ENCODE measurements around the gene SH2D1B. TPM values are rescaled to one million over a fixed set of nuclear protein-coding genes. Genes with fewer than 3 reads are reported as not detected.

The SH2D1B gene
- total and polyA plus RNA-seq, 2 donors (not counting 3 experiments of a cell fraction or from before 2014, with no cell fraction given), result not detected

DNA sequence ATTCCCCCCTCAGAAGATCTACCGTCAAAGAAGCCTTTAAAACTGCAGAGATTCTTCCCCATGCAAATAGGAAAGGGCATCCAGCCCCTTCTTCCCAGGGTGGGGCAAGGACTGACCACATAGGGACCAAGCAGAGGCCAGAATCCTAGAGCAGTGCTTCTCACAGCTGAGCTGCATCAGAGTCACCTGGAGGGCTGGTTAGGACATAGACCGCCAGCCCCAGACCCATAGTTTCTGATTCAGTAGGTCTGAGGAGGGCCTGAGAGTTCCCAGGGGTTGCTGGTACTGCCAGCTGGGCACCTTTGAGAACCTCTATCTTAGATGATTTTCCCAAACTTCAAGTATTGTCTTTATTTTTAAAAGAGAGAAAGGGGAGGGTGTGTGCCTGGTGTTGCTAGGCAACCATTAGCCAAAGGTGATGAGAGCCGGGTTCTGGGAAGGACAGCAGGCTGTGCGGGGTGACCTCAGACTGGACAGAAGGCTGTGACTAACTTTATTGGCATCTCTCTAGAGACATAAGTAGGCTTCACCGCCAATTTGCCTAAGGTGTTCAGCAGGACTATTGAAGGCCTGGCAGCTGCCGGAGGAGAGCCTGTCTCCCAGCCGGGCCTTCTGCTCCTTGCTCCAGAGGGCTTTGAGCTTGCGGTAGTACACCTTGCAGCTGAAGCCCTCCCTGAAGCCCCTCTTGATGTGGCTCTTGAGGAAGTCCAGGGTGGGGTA is 38.2 kb downstream of the SH2D1B start:
- BruUV-seq (replicated peaks), result no TSS peak
- Histone ChIP-seq H3K9me3 (replicated peaks; ENCODE audit: control insufficient read depth, insufficient read depth, low read length) (no peaks in the 10 kb centered on the region), H3K9ac (replicated peaks; ENCODE audit: extremely low read depth, insufficient read depth, low read length) (no peak overlapping the region), H4K20me1 (replicated peaks; ENCODE audit: control insufficient read depth, extremely low read depth, insufficient read depth, low read length) (no peaks in the 10 kb centered on the region), H3K4me3 (replicated peaks in 1 of 3; ENCODE audit: insufficient read depth in 1 of 3, low read depth in 1 of 3, low read length in 3 of 3) (no peak overlapping the region), H3K79me2 (ENCODE audit: control insufficient read depth, insufficient read depth, low read length) (no peaks in the 10 kb centered on the region), H2AFZ (ENCODE audit: low read depth, low read length) (no peak overlapping the region), H3K9me1 (replicated peaks; ENCODE audit: control insufficient read depth, extremely low read depth, insufficient read depth, low read length) (no peaks in the 10 kb centered on the region), H3K27ac (ENCODE audit: insufficient read depth, low read depth, low read length) (no peak overlapping the region), H3K4me1 (ENCODE audit: control insufficient read depth, extremely low read depth, insufficient read depth, low read length) (no peaks in the 10 kb centered on the region), H3K4me2 (ENCODE audit: insufficient read depth, low read length) (no peak overlapping the region), H3K36me3 (ENCODE audit: control insufficient read depth in 2 of 2, extremely low read depth in 1 of 2, insufficient read depth in 2 of 2, low read length in 2 of 2) (no peaks in the 10 kb centered on the region), H3K27me3 (ENCODE audit: control insufficient read depth in 2 of 2, insufficient read depth in 2 of 2, low read length in 2 of 2) (no peaks in the 10 kb centered on the region)
- POLR2A ChIA-PET, result no interaction called here
- TF ChIP-seq, protein P1, sequence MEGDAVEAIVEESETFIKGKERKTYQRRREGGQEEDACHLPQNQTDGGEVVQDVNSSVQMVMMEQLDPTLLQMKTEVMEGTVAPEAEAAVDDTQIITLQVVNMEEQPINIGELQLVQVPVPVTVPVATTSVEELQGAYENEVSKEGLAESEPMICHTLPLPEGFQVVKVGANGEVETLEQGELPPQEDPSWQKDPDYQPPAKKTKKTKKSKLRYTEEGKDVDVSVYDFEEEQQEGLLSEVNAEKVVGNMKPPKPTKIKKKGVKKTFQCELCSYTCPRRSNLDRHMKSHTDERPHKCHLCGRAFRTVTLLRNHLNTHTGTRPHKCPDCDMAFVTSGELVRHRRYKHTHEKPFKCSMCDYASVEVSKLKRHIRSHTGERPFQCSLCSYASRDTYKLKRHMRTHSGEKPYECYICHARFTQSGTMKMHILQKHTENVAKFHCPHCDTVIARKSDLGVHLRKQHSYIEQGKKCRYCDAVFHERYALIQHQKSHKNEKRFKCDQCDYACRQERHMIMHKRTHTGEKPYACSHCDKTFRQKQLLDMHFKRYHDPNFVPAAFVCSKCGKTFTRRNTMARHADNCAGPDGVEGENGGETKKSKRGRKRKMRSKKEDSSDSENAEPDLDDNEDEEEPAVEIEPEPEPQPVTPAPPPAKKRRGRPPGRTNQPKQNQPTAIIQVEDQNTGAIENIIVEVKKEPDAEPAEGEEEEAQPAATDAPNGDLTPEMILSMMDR (IDR thresholded peaks at IDR 0.05; ENCODE audit: extremely low read depth in 1 of 2, insufficient read depth in 1 of 2, low read depth in 1 of 2, low read length in 2 of 2), result no peak
- TF ChIP-seq FOS (IDR thresholded peaks at IDR 0.05; ENCODE audit: borderline replicate concordance, insufficient read depth, low read length) (no peak), JUN (IDR thresholded peaks at IDR 0.05; ENCODE audit: borderline replicate concordance, insufficient read depth, insufficient read length, low read depth) (no peak), MYC (IDR thresholded peaks at IDR 0.05; ENCODE audit: low read depth, low read length) (no peak), GATA2 (IDR thresholded peaks at IDR 0.05; ENCODE audit: insufficient read depth, insufficient read length, low read depth, low read length) (no peak), POLR2AphosphoS5 (IDR thresholded peaks at IDR 0.05; ENCODE audit: insufficient read depth, low read depth, low read length) (no peak), POLR2A (IDR thresholded peaks at IDR 0.05; ENCODE audit: low read depth, low read length) (no peak), EZH2 (IDR thresholded peaks at IDR 0.05; ENCODE audit: borderline replicate concordance, low read depth, low read length, severe bottlenecking) (no peak)
- TF ChIP-seq, protein P2, sequence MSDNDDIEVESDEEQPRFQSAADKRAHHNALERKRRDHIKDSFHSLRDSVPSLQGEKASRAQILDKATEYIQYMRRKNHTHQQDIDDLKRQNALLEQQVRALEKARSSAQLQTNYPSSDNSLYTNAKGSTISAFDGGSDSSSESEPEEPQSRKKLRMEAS (IDR thresholded peaks at IDR 0.05; ENCODE audit: insufficient read depth, insufficient read length), result no peak
- FAIRE-seq (no peak), DNase-seq (ENCODE audit: low read depth, low spot score) (no peak)
- CTCF ChIA-PET, result no interaction called here
- dilution Hi-C loops (cut with MboI; ENCODE audit: extremely low pct_ligation_motif_present, low sequenced_read_pairs) (no loop called here), intact Hi-C loops (cut with micrococcal nuclease) (no loop called here)
